GM18502 (cell line): ENCODE data around the gene RDX.

Source experiments
- ATAC-seq: cut with Tn5 transposase; IDR thresholded peaks from one replicate; pipeline ENCODE4 v1.9.1; 2021; ENCODE audit warnings: mild to moderate bottlenecking; ENCODE audit not compliant: unreplicated experiment, poor library complexity

The RDX gene

GRCh38 chr11:110176366-110177085, 119.9 kb downstream of the RDX start:
- no peak for ATAC-seq

- ATAC-seq: no peak
Observed at GRCh38 chr11:110174645-110175310, 121.6 kb downstream of the RDX start.

GRCh38 chr11:110173811-110174644, 122.4 kb downstream of the RDX start:
- peak; percentile 63 for ATAC-seq

- no peak for ATAC-seq
Observed at GRCh38 chr11:110172468-110173065, 123.8 kb downstream of the RDX start.

- ATAC-seq: no peak
Observed at GRCh38 chr11:110169738-110170137, 126.7 kb downstream of the RDX start.

GRCh38 chr11:110168033-110168803, 128.2 kb downstream of the RDX start:
- no peak for ATAC-seq

GRCh38 chr11:110165039-110165925, 131.1 kb downstream of the RDX start:
- no peak for ATAC-seq

- ATAC-seq: no peak
Observed at GRCh38 chr11:110162216-110162615, 134.2 kb downstream of the RDX start.

GRCh38 chr11:110161061-110161460, 135.4 kb downstream of the RDX start:
- no peak for ATAC-seq

- no peak for ATAC-seq
Observed at GRCh38 chr11:110160437-110160836, 136.0 kb downstream of the RDX start.

- no peak for ATAC-seq
Observed at GRCh38 chr11:110160016-110160415, 136.4 kb downstream of the RDX start.

GRCh38 chr11:110159476-110159875, 136.9 kb downstream of the RDX start:
- no peak for ATAC-seq

GRCh38 chr11:110158317-110159200, 137.9 kb downstream of the RDX start:
- no peak for ATAC-seq

GRCh38 chr11:110156503-110156902, 139.9 kb downstream of the RDX start:
- no peak for ATAC-seq

GRCh38 chr11:110153474-110153873, 142.9 kb downstream of the RDX start:
- no peak for ATAC-seq

- no peak for ATAC-seq
Observed at GRCh38 chr11:110152199-110152598, 144.2 kb downstream of the RDX start.

- ATAC-seq: peak; percentile 69
Observed at GRCh38 chr11:110148775-110149744, 147.4 kb downstream of the RDX start.
